Stomach (tissue), 4 donors: ENCODE measurements around the gene SYCE3.

Experiments used
- CTCF ChIP-seq, 7 experiments: fragments of 450-650 bp in 4 of 7; fragments of 200-600 bp in 3 of 7; sonication (generic) in 3 of 7; IDR thresholded peaks; one replicate each; pipeline ENCODE4 v1.5.1; 2016 to 2019; ENCODE audit warnings: antibody characterized with exemption in 7 of 7, control low read depth in 2 of 7, mild to moderate bottlenecking in 1 of 7
- POLR2A ChIP-seq, 4 donors: fragments of 450-650 bp; IDR thresholded peaks; one replicate each; pipeline ENCODE4 v1.6.1; 2016; ENCODE audit warnings: antibody characterized with exemption in 4 of 4, control low read depth in 2 of 4, mild to moderate bottlenecking in 1 of 4, moderate library complexity in 1 of 4
- POLR2AphosphoS5 ChIP-seq, 3 donors: sonication (generic); formaldehyde crosslinking; IDR thresholded peaks; one replicate each; pipeline ENCODE4 v1.6.1; 2016; ENCODE audit warnings: antibody characterized with exemption in 3 of 3

- TF ChIP-seq CTCF (IDR thresholded peaks at IDR 0.05): no peak
- peak in 2 of 3 donors; percentile 31 to 65 for TF ChIP-seq POLR2AphosphoS5 (IDR thresholded peaks at IDR 0.05)
- TF ChIP-seq POLR2A (IDR thresholded peaks at IDR 0.05): no peak
Measured at GRCh38 chr22:50526834-50527801, 35.6 kb downstream of the SYCE3 start.
